SK-N-MC (cell line): Measurements from ENCODE around the gene SDK2.

Experiments used
- EZH2 ChIP-seq: fragments of 200-600 bp; sonication (generic); IDR thresholded peaks from one replicate; pipeline ENCODE4 v1.6.1; 2017; ENCODE audit warnings: antibody characterized with exemption
- FOXP2 ChIP-seq: optimal IDR thresholded peaks from 2 replicates; pipeline ENCODE3; 2011; ENCODE audit warnings: mild to moderate bottlenecking, moderate library complexity; ENCODE audit not compliant: insufficient read depth; ENCODE audit errors: extremely low read length, control extremely low read depth
- POLR2AphosphoS5 ChIP-seq: IDR thresholded peaks from 2 replicates; pipeline ENCODE4 v1.6.1; 2012; ENCODE audit warnings: mild to moderate bottlenecking, low read depth, low read length, borderline replicate concordance

DNA sequence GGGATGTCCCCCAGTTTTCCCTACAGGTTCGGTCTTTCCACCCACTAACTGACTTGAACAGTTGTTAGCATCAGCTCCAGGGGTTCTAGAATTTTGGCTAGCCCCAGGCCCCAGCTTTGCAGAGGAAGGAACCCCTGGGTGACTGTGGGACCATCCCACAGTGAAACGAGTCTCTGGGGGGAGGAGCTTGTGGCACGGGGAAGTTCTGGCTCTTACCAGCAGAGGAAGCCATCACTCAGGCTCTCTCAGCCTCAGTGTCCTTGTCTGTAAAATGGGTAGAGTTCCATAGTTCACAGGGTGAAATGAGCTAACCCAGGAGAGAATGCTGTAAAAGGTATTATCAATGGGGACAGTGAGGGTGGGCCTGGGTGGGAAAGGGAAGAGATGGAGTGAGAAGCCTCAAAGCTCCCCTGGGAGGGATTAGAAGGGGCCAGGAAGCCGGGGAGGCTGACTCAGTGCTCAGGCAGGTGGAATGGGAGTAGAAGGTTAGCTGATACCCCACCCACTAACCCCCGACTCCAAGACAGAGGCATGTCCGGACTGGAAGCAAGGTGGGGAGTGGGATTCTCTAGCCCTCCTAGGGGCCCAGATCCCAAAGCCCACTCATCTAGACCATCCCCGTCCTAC is 301.6 kb downstream of the SDK2 start:
- TF ChIP-seq EZH2 = no peak
- TF ChIP-seq POLR2AphosphoS5 = no peak
- TF ChIP-seq FOXP2 = no peak
